Astrocyte (in vitro differentiated cells and primary cell): ENCODE results near the gene ZNF497.

Source experiments
- EZH2 ChIP-seq: IDR thresholded peaks from 2 replicates; pipeline ENCODE4 v1.6.1; 2012; ENCODE audit warnings: mild to moderate bottlenecking, low read length, inconsistent platforms; ENCODE audit not compliant: insufficient read depth
- TF ChIP-seq, protein P1 (sequence below): IDR thresholded peaks from 2 replicates; pipeline ENCODE4 v1.5.1; 2011; ENCODE audit warnings: low read depth, mild to moderate bottlenecking, inconsistent platforms, low read length, moderate library complexity; ENCODE audit not compliant: insufficient read depth

DNA sequence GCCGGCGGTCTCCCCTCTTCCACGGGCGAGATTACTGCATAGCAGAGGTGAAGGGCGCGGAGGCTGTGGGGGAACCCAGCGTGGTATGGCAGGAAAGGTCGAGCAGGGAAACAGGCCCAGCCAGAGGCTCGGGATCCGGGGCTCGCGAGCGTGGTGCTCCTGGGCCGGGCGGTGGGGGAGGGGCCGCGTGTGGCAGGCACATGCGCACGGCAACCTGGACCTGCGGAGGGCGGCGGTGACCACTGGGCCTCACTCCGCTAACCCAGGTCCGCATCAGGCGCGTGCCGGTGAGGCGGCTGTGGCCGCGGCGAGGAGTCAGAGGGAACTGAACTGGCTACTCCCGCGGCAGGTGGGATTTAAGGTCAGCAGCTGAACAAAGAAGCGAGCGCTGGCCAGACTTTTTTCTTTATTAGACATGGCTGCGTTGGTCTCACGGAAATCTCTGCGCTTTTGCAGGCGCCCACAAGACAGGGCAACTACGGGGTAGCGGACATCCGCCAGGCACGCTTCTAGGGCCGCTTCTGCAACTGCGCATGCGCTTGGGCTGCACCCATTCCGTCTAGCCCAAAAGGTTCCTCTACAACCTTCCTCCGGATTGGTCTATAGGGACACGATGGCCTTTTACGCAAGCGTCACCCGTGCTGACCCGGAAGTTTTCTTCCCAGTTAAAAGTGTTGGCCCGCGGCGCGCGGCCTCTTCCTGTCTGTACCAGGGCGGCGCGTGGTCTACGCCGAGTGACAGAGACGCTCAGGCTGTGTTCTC lies 24.2 kb upstream of the ZNF497 start, which contains the start of gene RPS5:
- TF ChIP-seq, protein P1, sequence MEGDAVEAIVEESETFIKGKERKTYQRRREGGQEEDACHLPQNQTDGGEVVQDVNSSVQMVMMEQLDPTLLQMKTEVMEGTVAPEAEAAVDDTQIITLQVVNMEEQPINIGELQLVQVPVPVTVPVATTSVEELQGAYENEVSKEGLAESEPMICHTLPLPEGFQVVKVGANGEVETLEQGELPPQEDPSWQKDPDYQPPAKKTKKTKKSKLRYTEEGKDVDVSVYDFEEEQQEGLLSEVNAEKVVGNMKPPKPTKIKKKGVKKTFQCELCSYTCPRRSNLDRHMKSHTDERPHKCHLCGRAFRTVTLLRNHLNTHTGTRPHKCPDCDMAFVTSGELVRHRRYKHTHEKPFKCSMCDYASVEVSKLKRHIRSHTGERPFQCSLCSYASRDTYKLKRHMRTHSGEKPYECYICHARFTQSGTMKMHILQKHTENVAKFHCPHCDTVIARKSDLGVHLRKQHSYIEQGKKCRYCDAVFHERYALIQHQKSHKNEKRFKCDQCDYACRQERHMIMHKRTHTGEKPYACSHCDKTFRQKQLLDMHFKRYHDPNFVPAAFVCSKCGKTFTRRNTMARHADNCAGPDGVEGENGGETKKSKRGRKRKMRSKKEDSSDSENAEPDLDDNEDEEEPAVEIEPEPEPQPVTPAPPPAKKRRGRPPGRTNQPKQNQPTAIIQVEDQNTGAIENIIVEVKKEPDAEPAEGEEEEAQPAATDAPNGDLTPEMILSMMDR = no peak
- no peak for TF ChIP-seq EZH2
